Stomach smooth muscle (tissue), 2 donors: ENCODE results near the gene GMCL1.
"Not testable (repeated sequence)": the region's sequence is repeated elsewhere in the genome, so short reads cannot be mapped to it uniquely, and the experiment has no call there.

Experiments used
- H3K27ac ChIP-seq: one replicate; pipeline ENCODE4 v1.7.0; 2013; ENCODE audit warnings: mild to moderate bottlenecking, low read length, inconsistent platforms
- H3K27me3 ChIP-seq, 2 donors: one replicate each; pipeline ENCODE4 v1.7.0; 2013; ENCODE audit warnings: low read length in 2 of 2; ENCODE audit not compliant: insufficient read depth in 2 of 2, control insufficient read depth in 1 of 2
- H3K36me3 ChIP-seq, 2 donors: one replicate each; pipeline ENCODE4 v1.7.0; 2013; ENCODE audit warnings: low read length in 2 of 2; ENCODE audit not compliant: control insufficient read depth in 2 of 2, insufficient read depth in 2 of 2
- H3K4me1 ChIP-seq: one replicate; pipeline ENCODE4 v1.7.0; 2013; ENCODE audit warnings: low read length; ENCODE audit not compliant: control insufficient read depth, insufficient read depth
- H3K4me3 ChIP-seq, 2 donors: one replicate each; pipeline ENCODE4 v1.7.0; 2013; ENCODE audit warnings: low read length in 2 of 2
- H3K9ac ChIP-seq, 2 donors: one replicate each; pipeline ENCODE4 v1.7.0; 2013; ENCODE audit warnings: low read length in 2 of 2, mild to moderate bottlenecking in 1 of 2
- H3K9me3 ChIP-seq, 2 donors: one replicate each; pipeline ENCODE4 v1.7.0; 2013; ENCODE audit warnings: low read length in 2 of 2; ENCODE audit not compliant: control insufficient read depth in 2 of 2
- donor health status: healthy.
- donor health status: Pancreatic carcinoma.

Gene GMCL1

GRCh38 chr2:69830906-69831241, 1.4 kb downstream of the GMCL1 start:
- H3K9ac ChIP-seq, H3K9me3 ChIP-seq, H3K27ac ChIP-seq, H3K36me3 ChIP-seq, H3K27me3 ChIP-seq: not testable (repeated sequence)
- H3K4me1 ChIP-seq, result peaks cover 20% of the 10 kb centered on the region
- peak overlapping the region in 1 of 2 donors; percentile 94 for H3K4me3 ChIP-seq

DNA sequence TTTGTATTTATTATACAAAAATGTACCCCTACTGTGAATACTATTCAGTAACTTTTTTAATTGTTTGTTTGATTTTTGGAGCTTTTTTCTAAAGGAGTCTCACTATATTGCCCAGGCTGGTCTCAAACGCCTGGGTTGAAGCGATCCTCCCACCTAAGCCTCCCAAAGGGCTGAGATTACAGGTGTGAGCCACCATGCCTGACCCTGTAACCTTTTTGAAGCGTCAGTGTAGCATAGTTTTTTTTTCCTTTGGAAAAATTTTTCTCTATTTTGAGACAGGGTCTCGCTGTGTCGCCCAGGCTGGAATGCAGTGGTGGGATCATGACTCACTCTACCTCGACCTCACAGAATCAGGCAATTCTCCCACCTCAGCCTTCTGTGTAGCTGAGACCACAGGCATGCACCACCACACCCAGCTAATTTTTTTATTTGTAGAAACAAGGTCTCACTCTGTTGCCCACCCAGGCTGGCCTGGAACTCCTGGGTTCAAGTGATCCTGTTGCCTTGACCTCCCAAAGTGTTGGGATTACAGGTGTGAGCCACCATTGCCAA, 2.0 kb downstream of the GMCL1 start:
- Histone ChIP-seq H3K36me3 (no peaks in the 10 kb centered on the region), H3K9me3 (no peaks in the 10 kb centered on the region), H3K4me3 (no peak overlapping the region), H3K4me1 (peaks cover 20% of the 10 kb centered on the region), H3K27ac (no peak overlapping the region), H3K27me3 (no peaks in the 10 kb centered on the region), H3K9ac (no peak overlapping the region)

DNA sequence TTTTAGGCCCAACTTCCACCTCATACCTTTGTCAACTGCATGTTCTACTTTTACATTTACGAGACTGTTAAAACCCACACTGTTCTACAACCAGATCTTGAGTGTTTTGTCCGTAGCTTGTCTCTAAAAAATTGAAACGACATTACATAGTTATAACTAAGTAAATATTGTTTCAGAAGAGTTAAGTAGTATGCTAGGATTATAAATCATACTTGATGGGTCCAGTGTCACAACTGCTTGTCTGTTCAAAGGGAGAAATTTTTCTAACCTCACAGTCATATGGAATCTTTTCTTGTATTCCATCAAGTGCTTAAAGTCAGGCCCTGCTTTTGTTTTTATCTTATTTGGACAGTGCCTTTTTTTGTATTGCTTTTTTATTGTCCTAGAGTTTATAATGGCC, 4.3 kb downstream of the GMCL1 start:
- no peaks in the 10 kb centered on the region for H3K36me3 ChIP-seq
- H3K4me3 ChIP-seq, result no peak overlapping the region
- no peak overlapping the region for H3K27ac ChIP-seq
- no peak overlapping the region for H3K9ac ChIP-seq
- no peaks in the 10 kb centered on the region for H3K27me3 ChIP-seq
- peaks cover 17% of the 10 kb centered on the region for H3K4me1 ChIP-seq
- H3K9me3 ChIP-seq, result no peaks in the 10 kb centered on the region

DNA sequence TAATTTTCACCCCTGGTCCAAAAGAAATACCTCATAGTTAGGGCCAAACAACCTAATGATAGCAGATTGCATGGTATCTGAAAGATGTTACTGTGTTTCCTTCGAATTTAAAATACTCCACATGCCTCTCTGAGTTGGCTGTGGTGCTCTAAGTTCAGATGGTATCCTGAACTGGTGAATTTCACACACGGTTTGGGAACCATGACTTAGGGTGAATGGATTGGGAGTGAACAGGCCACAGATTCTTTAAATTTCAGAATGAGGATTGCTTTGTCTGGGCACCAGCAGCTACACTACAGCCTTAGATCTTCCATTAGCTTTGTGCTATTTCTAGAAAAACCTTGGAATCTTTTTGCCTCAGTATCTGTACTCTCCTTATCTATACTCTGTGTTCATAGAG, 6.2 kb downstream of the GMCL1 start:
- no peaks in the 10 kb centered on the region for H3K9me3 ChIP-seq
- no peaks in the 10 kb centered on the region for H3K27me3 ChIP-seq
- H3K36me3 ChIP-seq, result no peaks in the 10 kb centered on the region
- no peak overlapping the region for H3K4me3 ChIP-seq
- H3K27ac ChIP-seq, result no peak overlapping the region
- H3K4me1 ChIP-seq, result peaks cover 11% of the 10 kb centered on the region
- no peak overlapping the region for H3K9ac ChIP-seq

- Histone ChIP-seq H3K27ac (no peak overlapping the region), H3K9ac (no peak overlapping the region), H3K27me3 (no peaks in the 10 kb centered on the region), H3K9me3 (no peaks in the 10 kb centered on the region), H3K4me3 (no peak overlapping the region), H3K4me1 (peaks cover 5% of the 10 kb centered on the region), H3K36me3 (no peaks in the 10 kb centered on the region)
Measured at GRCh38 chr2:69836316-69836715, 6.9 kb downstream of the GMCL1 start.

GRCh38 chr2:69837533-69837932, 8.1 kb downstream of the GMCL1 start:
- Histone ChIP-seq H3K4me3 (no peak overlapping the region), H3K9me3 (no peaks in the 10 kb centered on the region), H3K27ac (no peak overlapping the region), H3K27me3 (no peaks in the 10 kb centered on the region), H3K4me1 (no peaks in the 10 kb centered on the region), H3K9ac (no peak overlapping the region), H3K36me3 (peaks cover 0 to 4% of the 10 kb centered on the region in 2 donors)

- no peaks in the 10 kb centered on the region for H3K27me3 ChIP-seq
- H3K36me3 ChIP-seq, result peaks cover 10 to 11% of the 10 kb centered on the region in 2 donors
- H3K4me3 ChIP-seq, result no peak overlapping the region
- H3K4me1 ChIP-seq, result no peaks in the 10 kb centered on the region
- no peaks in the 10 kb centered on the region for H3K9me3 ChIP-seq
- no peak overlapping the region for H3K9ac ChIP-seq
- no peak overlapping the region for H3K27ac ChIP-seq
Measured at GRCh38 chr2:69843993-69844392, 14.5 kb downstream of the GMCL1 start.

- Histone ChIP-seq H3K27me3 (no peaks in the 10 kb centered on the region), H3K27ac (no peak overlapping the region), H3K4me1 (no peaks in the 10 kb centered on the region), H3K4me3 (no peak overlapping the region), H3K9me3 (no peaks in the 10 kb centered on the region), H3K36me3 (peaks cover 10 to 11% of the 10 kb centered on the region in 2 donors), H3K9ac (no peak overlapping the region)
Measured at GRCh38 chr2:69844560-69844959, 15.1 kb downstream of the GMCL1 start.

DNA sequence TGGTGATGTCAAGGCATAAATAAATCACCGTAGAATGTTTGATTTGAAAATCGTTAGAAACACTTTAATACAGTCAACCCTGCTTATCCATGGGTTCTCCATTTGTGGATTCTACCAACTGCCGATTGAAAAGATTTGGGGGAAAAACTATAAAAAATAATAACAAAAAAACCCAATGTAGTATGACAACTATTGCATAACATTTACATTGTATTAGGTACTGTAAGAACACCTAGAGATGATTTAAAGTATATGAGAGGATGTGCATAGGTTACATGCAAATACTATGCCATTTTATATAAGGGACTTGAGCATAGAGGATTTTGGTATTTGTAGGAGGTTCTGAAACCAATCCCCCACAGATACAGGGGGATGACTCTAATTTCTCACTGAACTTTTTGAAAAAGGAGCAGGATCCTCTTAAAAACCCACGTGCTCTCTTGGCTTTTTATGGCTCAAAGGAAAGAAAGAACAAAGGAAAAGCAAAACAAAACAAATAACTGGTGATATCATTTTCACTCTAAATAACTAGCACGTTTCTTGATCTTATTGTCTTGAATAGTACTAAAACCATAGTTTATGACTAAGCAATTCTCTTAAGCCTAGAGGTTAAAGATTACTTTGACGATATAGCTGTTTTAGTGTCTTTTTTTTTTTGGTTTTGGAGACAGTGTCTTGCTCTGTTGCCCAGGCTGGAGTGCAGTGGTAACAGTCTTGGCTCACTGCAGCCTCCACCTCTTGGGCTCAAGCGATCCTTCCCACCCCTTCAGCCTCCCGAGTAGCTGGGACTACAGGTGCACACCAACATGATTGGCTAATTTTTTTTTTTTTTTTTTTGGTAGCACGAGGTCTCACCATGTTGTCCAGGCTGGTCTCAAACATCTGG, 17.0 kb downstream of the GMCL1 start:
- Histone ChIP-seq H3K9ac (no peak overlapping the region), H3K9me3 (no peaks in the 10 kb centered on the region), H3K27ac (no peak overlapping the region), H3K4me3 (no peak overlapping the region), H3K4me1 (no peaks in the 10 kb centered on the region), H3K27me3 (no peaks in the 10 kb centered on the region), H3K36me3 (peaks cover 10 to 13% of the 10 kb centered on the region in 2 donors)

- Histone ChIP-seq H3K36me3 (peaks cover 6 to 13% of the 10 kb centered on the region in 2 donors), H3K27ac (no peak overlapping the region), H3K4me3 (no peak overlapping the region)
Measured at GRCh38 chr2:69847068-69847828, 17.8 kb downstream of the GMCL1 start.

More at GRCh38 chr2:69847068-69847828, 17.8 kb downstream of the GMCL1 start:
- Histone ChIP-seq H3K9me3 (no peaks in the 10 kb centered on the region), H3K27me3 (no peaks in the 10 kb centered on the region), H3K9ac (no peak overlapping the region), H3K4me1 (no peaks in the 10 kb centered on the region)
